Left cardiac atrium (tissue), 4 donors: ENCODE data around the gene ERMN. TPM values are rescaled to one million over a fixed set of nuclear protein-coding genes. Genes with fewer than 3 reads are reported as not detected.
"Not testable (repeated sequence)": the region's sequence is repeated elsewhere in the genome, so short reads cannot be mapped to it uniquely, and the experiment has no call there.

Experiments
- ATAC-seq, 2 donors: fragments of 200-7000 bp; cut with Tn5 transposase; one replicate each; pipeline ENCODE4 v1.9.1; 2020; ENCODE audit warnings: mild to moderate bottlenecking in 2 of 2, moderate library complexity in 2 of 2
- DNase-seq: peaks from one replicate; pipeline ENCODE4 v3.0.0-alpha.2; 2020
- intact Hi-C, 2 donors: fragments of 100-400 bp; cut with DNase I; formaldehyde crosslinking; loops; one replicate each; pipeline versions ENCODE4 v1.14.1 to v1.15.1; 2022 to 2023
- long read RNA-seq: library from polyadenylated mRNA; unstranded; transcript quantifications from one replicate; pipeline ENCODE4 v2.0.0, GENCODE V29; 2021
- total RNA-seq, 2 donors: library from RNA; stranded (reverse); fragmentation: NEBNext Ultra II Directional; extraction: Animal tissue kit (Norgen Biotek cat#: 25700); gene quantifications; one replicate each; pipeline ENCODE4 v1.2.1, GENCODE V29; 2021
- donor health status: DM: no; HTN: yes; CAD: no.
- donor health status: DM: no; HTN: yes; CAD: no; lungs with severe emphysema.
- donor health status: DM: yes; HTN: yes; CAD: no.
- donor health status: Dilated cardiomyopathy.

The ERMN gene, protein sequence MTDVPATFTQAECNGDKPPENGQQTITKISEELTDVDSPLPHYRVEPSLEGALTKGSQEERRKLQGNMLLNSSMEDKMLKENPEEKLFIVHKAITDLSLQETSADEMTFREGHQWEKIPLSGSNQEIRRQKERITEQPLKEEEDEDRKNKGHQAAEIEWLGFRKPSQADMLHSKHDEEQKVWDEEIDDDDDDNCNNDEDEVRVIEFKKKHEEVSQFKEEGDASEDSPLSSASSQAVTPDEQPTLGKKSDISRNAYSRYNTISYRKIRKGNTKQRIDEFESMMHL
- under 1 TPM in 1 of 2 donors, not detected in 1; 0.37 TPM for total RNA-seq
- long read RNA-seq, partial matches to known transcripts = 0 of 1 reads
- long read RNA-seq, other reads (novel, unspliced or antisense) = 1 of 1 reads

GRCh38 chr2:157325786-157326185, at the start of gene ERMN:
Gene ERMN, minus strand, starts transcription at chr2:157325824. Its CDS starts 182 bp downstream, at chr2:157325642.
- ATAC-seq (no peak), DNase-seq (no peak)
- intact Hi-C loops = no loop called here

DNA sequence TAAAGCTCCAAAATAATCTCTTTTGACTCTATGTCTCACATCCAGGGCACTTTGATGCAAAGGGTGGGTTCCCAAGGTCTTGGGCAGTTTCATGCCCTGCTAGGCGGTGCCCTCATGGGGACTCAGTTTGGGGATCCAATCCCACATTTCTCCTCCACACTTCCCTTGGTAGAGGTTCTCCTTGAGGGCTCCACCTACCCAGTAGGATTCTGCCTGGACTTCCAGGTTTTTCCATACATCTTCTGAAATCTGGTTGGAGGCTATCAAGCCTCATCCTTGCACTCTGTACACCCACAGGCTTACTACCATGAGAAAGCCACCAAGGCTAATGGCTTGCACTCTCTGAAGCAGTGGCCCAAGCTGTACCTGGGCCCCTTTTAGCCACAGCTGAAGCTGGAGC, 49.8 kb upstream of the ERMN start:
- intact Hi-C loops = no loop called here
- ATAC-seq = no peak

GRCh38 chr2:157368508-157368907, 42.9 kb upstream of the ERMN start:
- intact Hi-C loops, ATAC-seq, DNase-seq: not testable (repeated sequence)

More for the DNA sequence above, 49.8 kb upstream of the ERMN start:
- no peak for DNase-seq

DNA sequence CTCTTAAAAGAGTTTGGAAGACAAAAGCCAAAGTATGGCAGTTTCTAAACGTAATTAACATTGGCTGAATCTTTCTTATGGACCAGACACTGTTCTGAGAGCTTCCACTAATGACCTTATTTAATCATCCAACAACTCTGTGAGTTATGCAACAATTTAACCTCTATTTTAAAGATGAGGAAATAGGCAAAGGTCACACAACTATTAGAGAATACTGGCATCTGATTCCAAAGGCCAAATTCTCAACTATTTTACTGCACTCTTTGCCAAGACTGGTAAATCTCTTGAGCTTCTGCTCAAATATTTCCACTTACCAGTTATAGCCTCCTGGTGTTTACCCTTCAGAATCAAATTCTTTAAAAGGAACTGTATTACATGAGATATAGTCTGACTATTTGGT, 42.1 kb upstream of the ERMN start:
- intact Hi-C loops = no loop called here
- ATAC-seq (no peak), DNase-seq (no peak)

DNA sequence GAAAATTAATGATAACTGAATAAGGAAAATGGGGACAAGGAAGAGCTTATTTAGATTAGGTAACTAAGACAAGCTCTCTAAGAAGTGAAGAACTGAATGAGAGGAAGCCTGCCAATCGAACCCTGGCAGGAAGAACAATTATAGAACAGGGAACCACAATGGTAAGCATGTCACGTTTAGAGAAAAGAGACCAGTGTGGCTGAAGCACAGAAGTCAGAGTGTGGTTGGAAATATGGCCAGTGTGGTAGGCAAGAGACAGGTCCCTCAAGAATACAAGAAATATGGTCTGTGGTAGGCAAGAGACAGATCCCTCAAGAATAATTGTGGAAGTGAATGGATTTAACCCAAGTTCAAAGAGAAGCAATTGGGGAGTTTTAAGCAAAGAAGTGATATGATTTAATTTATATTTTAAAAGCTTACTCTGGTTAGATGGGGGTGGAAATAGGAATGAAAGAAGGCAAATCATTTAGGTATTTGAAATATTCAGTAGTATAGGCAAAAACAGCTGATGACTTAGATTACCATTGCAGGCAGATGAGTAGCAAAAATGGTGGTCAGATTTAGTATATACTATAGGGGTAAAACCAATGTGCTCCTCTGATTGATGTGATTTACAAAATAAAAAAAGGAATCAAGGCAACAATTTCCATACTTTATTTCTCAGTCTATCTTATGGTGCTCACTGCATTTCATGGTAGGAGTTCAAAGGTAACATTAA, 38.8 kb upstream of the ERMN start:
- no peak for ATAC-seq
- intact Hi-C loops = no loop called here
- DNase-seq = no peak

DNA sequence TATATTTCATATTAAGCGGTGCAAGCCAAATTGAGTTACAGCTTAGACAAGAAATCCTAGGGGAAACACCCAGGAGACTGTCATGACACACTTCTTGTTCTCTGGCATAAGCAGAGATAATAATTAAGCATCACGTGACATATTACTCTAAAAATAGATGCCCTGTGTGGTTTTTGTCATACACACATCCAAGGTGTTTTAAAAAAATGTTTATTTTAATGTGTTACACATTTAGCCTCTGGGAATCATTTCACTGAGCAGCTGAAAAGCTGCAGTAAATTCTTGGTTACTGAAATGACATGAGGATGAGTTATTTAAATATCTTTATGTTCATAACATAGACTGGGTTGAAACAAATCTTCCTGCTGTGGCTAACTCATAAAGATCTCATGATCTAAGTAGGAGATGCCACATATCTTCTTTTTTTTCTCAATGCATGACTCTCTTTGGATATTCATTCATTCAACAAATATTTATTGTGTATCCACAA, 38.0 kb upstream of the ERMN start:
- ATAC-seq = peak; percentile 49 to 82
- intact Hi-C loops = no loop called here
- no peak for DNase-seq

DNA sequence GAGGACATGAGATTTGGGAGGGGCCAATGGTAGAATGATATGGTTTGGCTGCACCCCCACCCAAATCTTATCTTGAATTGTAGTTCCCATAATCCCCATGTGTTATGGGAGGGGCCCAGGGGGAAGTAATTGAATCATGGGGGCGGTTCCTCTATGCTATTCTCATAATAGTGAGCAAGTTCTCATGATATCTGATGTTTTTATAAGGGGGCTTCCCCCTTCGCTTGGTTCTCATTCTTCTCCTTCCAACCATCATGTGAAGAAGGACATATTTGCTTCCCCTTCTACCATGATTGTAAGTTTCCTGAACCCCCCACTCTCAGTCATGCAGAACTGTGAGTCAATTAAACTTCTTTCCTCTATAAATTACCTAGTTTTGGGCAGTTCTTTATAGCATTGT, 37.0 kb upstream of the ERMN start:
- DNase-seq (no peak), ATAC-seq (no peak)
- intact Hi-C loops = no loop called here

DNA sequence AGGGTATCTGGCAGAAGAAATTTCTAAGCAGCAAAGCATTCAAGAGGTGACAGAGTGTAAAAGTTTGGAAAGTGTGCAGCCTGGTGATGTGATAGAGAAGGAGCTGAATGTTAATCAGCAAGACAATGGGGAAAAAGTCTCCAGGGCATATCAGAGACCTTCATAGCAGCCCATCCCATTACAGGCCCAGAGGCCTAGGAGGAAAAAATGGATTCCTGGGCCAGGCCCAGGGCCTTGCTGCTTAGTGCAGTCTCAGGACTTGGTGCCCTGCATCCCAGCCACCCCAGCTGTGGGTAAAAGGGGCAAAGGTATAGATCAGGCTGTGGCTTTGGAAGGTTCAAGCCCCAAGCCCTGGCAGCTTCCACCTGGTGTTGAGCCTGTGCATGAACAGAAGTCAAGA, 35.9 kb upstream of the ERMN start:
- intact Hi-C loops = no loop called here
- ATAC-seq = no peak

GRCh38 chr2:157359628-157360027, 34.0 kb upstream of the ERMN start:
- DNase-seq (no peak), ATAC-seq (no peak)
- intact Hi-C loops = no loop called here

More for the DNA sequence above, 35.9 kb upstream of the ERMN start:
- no peak for DNase-seq

DNA sequence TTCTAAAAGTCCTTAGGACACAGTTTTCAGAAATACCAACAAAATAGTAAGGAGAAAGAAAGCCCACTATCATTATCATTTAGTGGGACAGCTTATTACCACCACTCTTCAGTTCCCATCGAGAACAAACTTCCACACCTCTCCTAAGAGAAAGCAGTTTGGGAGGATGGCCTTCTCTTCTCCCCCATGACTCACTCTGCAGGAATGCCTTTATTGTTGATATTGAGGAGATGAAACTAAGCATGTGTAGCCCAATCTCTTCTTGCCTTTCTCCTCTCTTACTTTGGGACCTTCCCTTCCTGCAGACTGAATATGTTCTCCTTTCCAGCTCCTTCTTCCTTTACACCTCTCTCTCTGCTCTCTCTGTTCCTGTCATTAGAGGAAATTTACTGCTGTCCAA, 30.0 kb upstream of the ERMN start:
- ATAC-seq (no peak), DNase-seq (no peak)
- intact Hi-C loops = no loop called here

DNA sequence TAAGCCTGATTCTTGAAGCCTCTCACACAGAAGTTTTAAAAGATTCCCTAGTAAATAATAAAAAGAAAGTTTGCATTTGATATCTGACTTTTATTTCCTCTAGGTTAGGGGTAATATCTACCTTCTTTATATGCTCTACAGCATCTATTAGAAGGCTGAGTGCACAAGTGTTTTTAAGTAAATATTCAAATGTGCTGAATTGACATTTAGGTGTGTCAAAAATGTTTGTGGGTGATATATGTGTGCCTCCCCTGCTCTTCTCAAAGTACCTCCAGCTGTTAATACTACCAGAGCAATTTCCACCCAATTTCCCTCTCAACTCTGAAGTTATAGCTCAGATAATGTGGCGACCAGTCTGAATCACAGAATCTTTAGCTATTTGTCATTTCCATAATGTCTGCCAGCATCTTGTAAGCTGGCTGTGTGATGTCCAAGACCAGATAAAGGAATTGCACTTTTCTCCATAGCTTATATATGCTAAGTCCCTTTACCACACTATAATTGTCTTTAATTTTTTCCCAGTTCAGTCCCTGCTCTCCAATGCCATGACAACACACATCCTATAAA, 24.4 kb upstream of the ERMN start:
- DNase-seq = no peak
- intact Hi-C loops = no loop called here
- ATAC-seq = no peak

- intact Hi-C loops = no loop called here
- DNase-seq (no peak), ATAC-seq (no peak)
These were observed 22.8 kb upstream of the ERMN start for GRCh38 chr2:157348291-157348921.

GRCh38 chr2:157345647-157346389, 20.2 kb upstream of the ERMN start:
- DNase-seq (no peak), ATAC-seq (no peak)
- intact Hi-C loops = no loop called here

- DNase-seq, ATAC-seq, intact Hi-C loops: not testable (repeated sequence)
These were observed 15.8 kb upstream of the ERMN start for GRCh38 chr2:157341381-157341780.

DNA sequence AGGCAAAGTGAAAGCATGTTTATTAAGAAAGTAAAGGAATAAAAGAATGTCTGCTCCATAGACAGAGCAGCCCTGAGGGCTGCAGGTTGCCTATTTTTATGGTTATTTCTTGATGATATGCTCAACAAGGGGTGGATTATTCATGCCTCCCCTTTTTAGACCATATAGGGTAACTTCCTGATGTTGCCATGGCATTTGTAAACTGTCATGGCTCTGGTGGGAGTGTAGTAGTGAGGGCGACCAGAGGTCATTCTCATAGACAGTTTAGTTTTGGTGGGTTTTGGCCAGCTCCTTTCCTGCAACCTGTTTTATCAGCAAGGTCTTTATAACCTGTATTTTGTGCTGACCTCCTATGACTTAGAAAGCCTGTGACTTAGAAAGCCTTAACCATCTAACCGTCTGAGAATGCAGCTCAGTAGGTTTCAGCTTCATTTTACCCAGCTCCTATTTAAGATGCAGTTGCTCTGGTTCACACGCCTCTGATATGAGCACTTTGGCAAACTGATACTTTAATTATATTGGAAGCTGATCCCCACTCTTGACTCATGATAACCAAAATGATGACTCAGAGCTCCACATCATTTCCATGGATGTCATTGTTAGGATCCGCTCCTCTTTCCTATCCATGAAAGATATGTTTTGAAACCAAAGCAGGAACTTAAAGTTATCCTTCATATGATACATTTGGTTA, 14.5 kb upstream of the ERMN start:
- DNase-seq = no peak
- intact Hi-C loops = loop anchor here in 1 of 2 donors (10.0 kb wide), 1 partner anchor 135 kb away; no protein-coding TSS in a partner anchor

DNA sequence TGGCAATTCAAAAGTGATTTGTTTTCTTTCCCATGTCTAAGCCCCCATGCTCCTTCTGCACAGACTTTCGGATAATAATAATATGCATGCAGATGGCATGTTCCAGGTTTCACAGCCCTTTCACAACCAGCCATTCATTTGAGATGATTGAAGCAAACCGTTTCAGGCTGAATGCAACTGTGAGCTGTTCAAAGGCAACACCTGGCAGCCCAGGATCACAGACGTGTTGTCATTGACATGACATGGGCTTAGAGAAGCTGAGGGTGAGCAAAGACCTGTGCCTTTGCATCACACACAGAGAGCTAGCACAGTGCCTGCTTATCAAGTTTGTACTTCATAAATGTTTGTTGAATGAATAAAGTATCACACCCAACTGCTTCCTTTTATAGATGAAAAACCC, 12.4 kb upstream of the ERMN start:
- intact Hi-C loops = loop anchor here in 1 of 2 donors (10.0 kb wide), 1 partner anchor 137 kb away; no protein-coding TSS in a partner anchor
- DNase-seq (no peak), ATAC-seq (no peak)

More for the DNA sequence above, 14.5 kb upstream of the ERMN start:
- no peak for ATAC-seq

DNA sequence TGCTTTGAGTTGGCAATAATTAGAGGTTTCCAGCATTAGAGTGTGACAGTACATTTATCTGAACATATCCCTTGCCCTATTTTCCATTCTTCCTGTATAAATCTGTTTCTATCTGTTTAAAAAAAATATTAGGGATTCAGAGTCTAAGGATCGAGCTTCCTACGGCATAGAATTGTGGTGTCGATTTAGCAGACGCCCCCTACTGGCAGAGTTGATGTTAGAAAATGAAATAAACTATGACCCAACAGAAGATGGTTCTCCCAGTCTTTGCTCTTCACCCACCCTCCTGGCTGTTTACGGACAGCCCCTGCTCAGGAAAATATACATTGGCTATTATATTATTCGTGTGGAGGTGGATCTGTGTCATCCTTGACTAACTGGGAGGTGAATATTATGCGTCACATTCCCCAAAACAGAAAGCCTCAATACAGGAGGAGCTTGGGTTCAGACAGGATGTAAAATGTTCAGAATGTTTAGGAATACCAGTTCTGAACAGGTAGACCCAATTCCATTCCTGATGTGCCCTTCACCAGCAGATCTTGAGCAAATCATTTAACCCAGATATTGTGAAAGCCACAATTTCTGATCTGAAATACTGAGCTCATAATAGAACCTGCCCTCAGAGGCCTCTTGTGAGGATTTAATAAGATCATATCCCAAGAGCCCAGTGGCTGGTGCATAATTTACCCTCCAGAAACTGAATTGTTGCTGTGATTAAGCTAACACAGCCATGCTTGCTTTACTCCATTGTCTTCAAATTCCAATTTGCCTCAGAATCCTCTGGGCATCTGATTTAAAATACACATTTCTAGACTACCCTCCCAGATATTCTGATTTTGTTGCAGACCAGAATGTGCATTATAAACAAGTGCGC, 10.8 kb upstream of the ERMN start:
- no peak for DNase-seq
- ATAC-seq = peak in 1 of 2 donors; percentile 33
- intact Hi-C loops = loop anchor here in 1 of 2 donors (10.0 kb wide), 1 partner anchor 138 kb away; no protein-coding TSS in a partner anchor
